HCT116 (cell line): ENCODE results near the gene CAPN2. TPM values are rescaled to one million over a fixed set of nuclear protein-coding genes. Genes with fewer than 3 reads are reported as not detected.

ENCODE experiments used
- ATAC-seq: fragments of 200-7000 bp; cut with Tn5 transposase; 2 replicates; pipeline ENCODE4 v1.9.1; 2020; ENCODE audit warnings: mild to moderate bottlenecking, moderate library complexity
- BruUV-seq: library from RNA; stranded (reverse); fragments of 400-500 nt; replicated peaks from 2 replicates; lab custom pipeline; 2021; lab: Mats Ljungman, UMichigan
- CTCF ChIA-PET: fragments of 300-600 bp; sonication (Branson Sonifier 250); formaldehyde crosslinking; loops from one replicate; lab custom pipeline; 2021; ENCODE audit warnings: antibody characterized with exemption; lab: Charles Lee
- POLR2A ChIA-PET: fragments of 300-600, 350-600 bp; sonication (Branson Sonifier 250); formaldehyde crosslinking; loops from one replicate; lab custom pipeline; 2021; ENCODE audit warnings: antibody characterized with exemption; lab: Charles Lee
- RAD21 ChIA-PET, 2 experiments: fragments of 300-600 bp; sonication (Branson Sonifier 250); formaldehyde crosslinking; loops; one replicate each; lab custom pipeline; 2023; ENCODE audit warnings: low total read pairs in 2 of 2; ENCODE audit not compliant: uncharacterized antibody in 2 of 2, unreplicated experiment in 2 of 2, low non-redundant PET in 1 of 2; lab: Charles Lee
- DNase-seq: peaks from one replicate; pipeline ENCODE4 v3.0.0-alpha.2; 2010; ENCODE audit warnings: low read depth, low spot score
- H2AFZ ChIP-seq: fragments of 200-600 bp; shearing (Covaris generic), sonication (generic); 2 replicates; pipeline ENCODE4 v1.6.1; 2017; ENCODE audit warnings: low read depth, mixed run types, mixed read lengths, antibody characterized with exemption, low read length; ENCODE audit not compliant: poor library complexity, severe bottlenecking
- H3K27ac ChIP-seq: 2 replicates; pipeline ENCODE4 v1.5.1; 2012; ENCODE audit warnings: low read depth, low read length
- H3K27me3 ChIP-seq: fragments of 200-600 bp; sonication (generic); 2 replicates; pipeline ENCODE4 v1.6.1; 2016; ENCODE audit warnings: mixed run types, low read length, mixed read lengths; ENCODE audit not compliant: insufficient read depth
- H3K36me3 ChIP-seq, 2 experiments: fragments of 200-500 bp in 1 of 2; fragments of 200-600 bp in 1 of 2; sonication (Bioruptor generic) in 1 of 2; sonication (generic) in 1 of 2; 2 replicates each; pipeline versions ENCODE4 v1.5.1 to v1.6.1; 2014 to 2016; ENCODE audit warnings: low read length in 2 of 2, inconsistent platforms in 1 of 2, mixed read lengths in 1 of 2, mixed run types in 1 of 2; ENCODE audit not compliant: insufficient read depth in 2 of 2, control insufficient read depth in 1 of 2
- H3K4me1 ChIP-seq, 2 experiments: fragments of 200-600 bp in 1 of 2; sonication (generic) in 1 of 2; 2 replicates each; pipeline versions ENCODE4 v1.5.1 to v1.6.1; 2012 to 2017; ENCODE audit warnings: low read length in 2 of 2, inconsistent platforms in 1 of 2, mild to moderate bottlenecking in 1 of 2, mixed read lengths in 1 of 2, mixed run types in 1 of 2, moderate library complexity in 1 of 2; ENCODE audit not compliant: insufficient read depth in 2 of 2, control insufficient read depth in 1 of 2
- H3K4me2 ChIP-seq: fragments of 200-600 bp; sonication (generic); 2 replicates; pipeline ENCODE4 v1.6.1; 2017; ENCODE audit warnings: mixed run types, low read length, mixed read lengths
- H3K4me3 ChIP-seq, 2 experiments: fragments of 200-600 bp in 1 of 2; sonication (generic) in 1 of 2; replicated peaks in 1 of 2; 2 replicates each; pipeline ENCODE4 v1.5.1; 2011 to 2016; ENCODE audit warnings: low read length in 2 of 2, control low read depth in 1 of 2, low read depth in 1 of 2, mild to moderate bottlenecking in 1 of 2, mixed read lengths in 1 of 2, mixed run types in 1 of 2
- H3K79me2 ChIP-seq: fragments of 200-600 bp; sonication (generic); 2 replicates; pipeline ENCODE4 v1.6.1; 2017; ENCODE audit warnings: mild to moderate bottlenecking, mixed run types, low read length, moderate library complexity, mixed read lengths; ENCODE audit not compliant: insufficient read depth
- H3K9ac ChIP-seq: fragments of 200-600 bp; sonication (generic); 2 replicates; pipeline ENCODE4 v1.6.1; 2016; ENCODE audit warnings: low read length, mixed read lengths
- H3K9me2 ChIP-seq: fragments of 200-600 bp; sonication (generic), shearing (Covaris generic); 2 replicates; pipeline ENCODE4 v1.6.1; 2017; ENCODE audit warnings: mixed run types, mild to moderate bottlenecking, moderate library complexity; ENCODE audit not compliant: insufficient read depth
- H3K9me3 ChIP-seq, 2 experiments: fragments of 200-500 bp in 1 of 2; fragments of 200-600 bp in 1 of 2; sonication (Bioruptor generic) in 1 of 2; sonication (generic) in 1 of 2; 2 replicates each; pipeline ENCODE4 v1.6.1; 2014 to 2017; ENCODE audit warnings: low read length in 2 of 2, mixed read lengths in 2 of 2, inconsistent platforms in 1 of 2, low read depth in 1 of 2, mild to moderate bottlenecking in 1 of 2, mixed run types in 1 of 2, moderate library complexity in 1 of 2; ENCODE audit not compliant: control insufficient read depth in 1 of 2, insufficient read depth in 1 of 2
- H4K20me1 ChIP-seq: fragments of 200-600 bp; sonication (generic), shearing (Covaris generic); 2 replicates; pipeline ENCODE4 v1.6.1; 2017; ENCODE audit warnings: mixed run types, mild to moderate bottlenecking, moderate library complexity; ENCODE audit not compliant: insufficient read depth
- CBX3 ChIP-seq: IDR thresholded peaks from 2 replicates; pipeline ENCODE4 v1.6.1; 2012; ENCODE audit warnings: low read depth
- EZH2 ChIP-seq: fragments of 200-600 bp; sonication (generic); IDR thresholded peaks from 2 replicates; pipeline ENCODE4 v1.6.1; 2017; ENCODE audit warnings: antibody characterized with exemption, mixed run types
- EZH2phosphoT487 ChIP-seq: fragments of 200-600 bp; IDR thresholded peaks from 2 replicates; pipeline ENCODE4 v1.6.1; 2018; ENCODE audit warnings: antibody characterized with exemption, borderline replicate concordance
- JUND ChIP-seq: IDR thresholded peaks from 2 replicates; pipeline ENCODE4 v1.6.1; 2012
- SP1 ChIP-seq: IDR thresholded peaks from 2 replicates; pipeline ENCODE4 v1.6.1; 2012; ENCODE audit warnings: low read depth
- intact Hi-C: fragments of 100-400 bp; cut with micrococcal nuclease; formaldehyde crosslinking; loops from 2 replicates; pipeline ENCODE4 v1.10.0; 2022
- total RNA-seq: library from RNA; stranded (reverse); gene quantifications from one replicate; pipeline ENCODE4 v1.2.1, GENCODE V29; 2021; ENCODE audit not compliant: unreplicated experiment
- TF ChIP-seq, protein P1 (sequence below), 3 experiments: fragments of 200-600 bp in 1 of 3; sonication (generic) in 1 of 3; IDR thresholded peaks in 2 of 3; conservative IDR thresholded peaks in 1 of 3; 2 replicates each; pipeline ENCODE4 v1.5.1; 2012 to 2017; ENCODE audit warnings: low read depth in 2 of 3, low read length in 2 of 3, antibody characterized with exemption in 1 of 3, borderline replicate concordance in 1 of 3, control low read depth in 1 of 3, mild to moderate bottlenecking in 1 of 3, mixed read lengths in 1 of 3, mixed run types in 1 of 3, moderate library complexity in 1 of 3; ENCODE audit not compliant: insufficient read depth in 1 of 3

CAPN2 gene
- total RNA-seq, 1 experiment from 2014 or later, result 173 TPM

- no peaks in the 10 kb centered on the region for H4K20me1 ChIP-seq
- TF ChIP-seq, protein P1, sequence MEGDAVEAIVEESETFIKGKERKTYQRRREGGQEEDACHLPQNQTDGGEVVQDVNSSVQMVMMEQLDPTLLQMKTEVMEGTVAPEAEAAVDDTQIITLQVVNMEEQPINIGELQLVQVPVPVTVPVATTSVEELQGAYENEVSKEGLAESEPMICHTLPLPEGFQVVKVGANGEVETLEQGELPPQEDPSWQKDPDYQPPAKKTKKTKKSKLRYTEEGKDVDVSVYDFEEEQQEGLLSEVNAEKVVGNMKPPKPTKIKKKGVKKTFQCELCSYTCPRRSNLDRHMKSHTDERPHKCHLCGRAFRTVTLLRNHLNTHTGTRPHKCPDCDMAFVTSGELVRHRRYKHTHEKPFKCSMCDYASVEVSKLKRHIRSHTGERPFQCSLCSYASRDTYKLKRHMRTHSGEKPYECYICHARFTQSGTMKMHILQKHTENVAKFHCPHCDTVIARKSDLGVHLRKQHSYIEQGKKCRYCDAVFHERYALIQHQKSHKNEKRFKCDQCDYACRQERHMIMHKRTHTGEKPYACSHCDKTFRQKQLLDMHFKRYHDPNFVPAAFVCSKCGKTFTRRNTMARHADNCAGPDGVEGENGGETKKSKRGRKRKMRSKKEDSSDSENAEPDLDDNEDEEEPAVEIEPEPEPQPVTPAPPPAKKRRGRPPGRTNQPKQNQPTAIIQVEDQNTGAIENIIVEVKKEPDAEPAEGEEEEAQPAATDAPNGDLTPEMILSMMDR (IDR thresholded peaks at IDR 0.05 in 2 of 3, conservative IDR thresholded peaks at IDR 0.05 in 1 of 3; ENCODE audit: borderline replicate concordance in 1 of 3, insufficient read depth in 1 of 3, low read depth in 2 of 3, low read length in 2 of 3), result no peak
- TF ChIP-seq CBX3 (no peak), EZH2phosphoT487 (no peak), SP1 (no peak), EZH2 (no peak), JUND (no peak)
- no peak overlapping the region for H3K9ac ChIP-seq
- ATAC-seq (no peak), DNase-seq (no peak)
- ChIA-PET POLR2A (no interaction called here), CTCF (interaction anchor here (1.5 to 2.2 kb wide), 2 partner anchors 10 to 124 kb away, joined by 4 to 8 read pairs; no protein-coding TSS in a partner anchor), RAD21 (no interaction called here)
- no peak overlapping the region for H2AFZ ChIP-seq
- H3K9me2 ChIP-seq, result no peaks in the 10 kb centered on the region
- H3K9me3 ChIP-seq, result no peaks in the 10 kb centered on the region; a peak in 1 of 4 replicates
- 0 out of 2 replicates have a peak, but pooled peaks cover 5% of the 10 kb centered on the region for H3K27me3 ChIP-seq
- intact Hi-C loops, result loop anchor here (5.0 kb wide), 1 partner anchor 598 kb away; no protein-coding TSS in a partner anchor
- peaks cover 0 to 4% of the 10 kb centered on the region in 2 experiments; a peak in 1 of 4 replicates for H3K4me1 ChIP-seq
- H3K79me2 ChIP-seq, result no peaks in the 10 kb centered on the region
- H3K4me3 ChIP-seq, result no peak overlapping the region
- H3K4me2 ChIP-seq, result no peak overlapping the region
- no TSS peak for BruUV-seq
- no peak overlapping the region for H3K27ac ChIP-seq
- H3K36me3 ChIP-seq, result no peaks in the 10 kb centered on the region
Observed at GRCh38 chr1:223680188-223680587, 32.2 kb upstream of the CAPN2 start.

DNA sequence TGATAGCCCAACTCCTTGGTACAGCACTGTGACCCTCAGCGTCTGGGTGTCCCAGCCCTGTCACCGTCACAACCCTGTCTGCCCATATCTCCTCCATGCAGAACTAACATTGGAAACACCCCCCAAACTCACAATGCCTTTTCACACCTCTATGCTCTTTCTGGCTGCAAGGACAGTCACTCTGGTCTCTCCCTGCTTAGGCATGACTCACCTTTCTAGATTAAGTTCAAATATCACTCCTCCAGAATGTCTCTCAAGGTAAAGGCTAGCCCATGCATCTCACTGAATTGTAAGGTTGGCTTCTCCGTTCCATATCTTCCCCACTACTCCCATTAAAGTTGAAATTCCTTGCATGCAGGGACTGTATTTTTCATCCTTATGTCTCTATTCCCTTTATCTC is 29.8 kb upstream of the CAPN2 start:
- Histone ChIP-seq H3K9ac (no peak overlapping the region), H3K27ac (no peak overlapping the region), H3K79me2 (no peaks in the 10 kb centered on the region), H3K36me3 (no peaks in the 10 kb centered on the region), H2AFZ (no peak overlapping the region), H3K9me2 (no peaks in the 10 kb centered on the region), H3K27me3 (0 out of 2 replicates have a peak, but pooled peaks cover 5% of the 10 kb centered on the region), H3K4me2 (no peak overlapping the region), H4K20me1 (no peaks in the 10 kb centered on the region), H3K4me3 (no peak overlapping the region), H3K9me3 (no peaks in the 10 kb centered on the region), H3K4me1 (peaks cover 0 to 4% of the 10 kb centered on the region in 2 experiments; a peak in 1 of 4 replicates)
- ATAC-seq (no peak), DNase-seq (no peak)
- POLR2A ChIA-PET, result no interaction called here
- intact Hi-C loops, result loop anchor here (2.0 to 5.0 kb wide), 2 partner anchors 600 to 944 kb away; no protein-coding TSS in a partner anchor
- BruUV-seq, result no TSS peak
- TF ChIP-seq SP1, result no peak
- RAD21 ChIA-PET, result no interaction called here
- CTCF ChIA-PET, result interaction anchor here (1.3 to 3.2 kb wide), 3 partner anchors 125 to 550 kb away, joined by 3 to 50 read pairs (median 46); no protein-coding TSS in a partner anchor
